ENCODE results near the gene FAM162A.

The FAM162A gene, protein sequence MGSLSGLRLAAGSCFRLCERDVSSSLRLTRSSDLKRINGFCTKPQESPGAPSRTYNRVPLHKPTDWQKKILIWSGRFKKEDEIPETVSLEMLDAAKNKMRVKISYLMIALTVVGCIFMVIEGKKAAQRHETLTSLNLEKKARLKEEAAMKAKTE

DNA sequence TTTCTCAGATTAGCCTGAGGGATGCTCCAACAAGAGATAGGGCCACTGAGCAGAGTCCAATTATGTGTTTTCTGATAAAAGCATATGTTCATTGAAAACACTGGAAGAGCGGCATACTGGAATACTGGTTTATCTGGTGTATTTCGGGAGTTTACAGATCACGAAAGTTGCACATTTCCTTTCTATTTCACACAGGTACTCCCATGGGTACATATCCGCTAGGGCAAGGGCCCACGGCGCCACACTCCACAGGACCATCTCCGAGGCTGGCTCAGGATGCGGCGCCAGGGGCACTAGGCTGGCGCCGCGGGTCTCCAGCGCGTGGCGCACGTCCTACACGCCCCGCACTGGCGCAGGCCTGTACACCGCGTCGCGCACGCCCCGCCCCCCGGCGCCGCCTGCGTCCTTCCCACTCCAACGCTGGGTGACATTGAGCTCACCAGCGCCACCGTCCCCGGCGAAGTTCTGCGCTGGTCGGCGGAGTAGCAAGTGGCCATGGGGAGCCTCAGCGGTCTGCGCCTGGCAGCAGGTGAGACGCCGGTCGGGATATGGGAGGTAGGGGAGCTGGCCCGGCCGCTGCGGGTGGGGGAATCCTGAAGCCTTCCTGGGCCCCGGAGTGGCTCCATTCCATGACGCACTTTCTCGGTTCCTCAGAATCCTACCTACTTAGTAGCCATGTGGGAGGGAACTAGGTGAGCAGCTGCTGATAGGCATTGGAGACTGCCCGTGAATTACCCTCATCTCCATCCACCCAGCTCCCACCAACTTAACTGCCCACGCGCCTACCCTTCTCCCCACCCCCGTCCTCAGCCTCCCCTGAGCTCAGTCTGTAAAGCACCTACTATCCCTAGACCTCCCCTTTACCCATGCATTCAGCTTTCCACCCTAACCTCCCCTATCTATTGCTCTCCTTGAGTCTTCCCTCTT is at the start of gene FAM162A:
TSS of gene FAM162A (plus strand) at position 412 of the 927 bp plus-strand sequence. CDS start at position 496, 84 bp downstream.
- DNase-seq (ENCODE audit: low spot score), result peak; percentile 94

DNA sequence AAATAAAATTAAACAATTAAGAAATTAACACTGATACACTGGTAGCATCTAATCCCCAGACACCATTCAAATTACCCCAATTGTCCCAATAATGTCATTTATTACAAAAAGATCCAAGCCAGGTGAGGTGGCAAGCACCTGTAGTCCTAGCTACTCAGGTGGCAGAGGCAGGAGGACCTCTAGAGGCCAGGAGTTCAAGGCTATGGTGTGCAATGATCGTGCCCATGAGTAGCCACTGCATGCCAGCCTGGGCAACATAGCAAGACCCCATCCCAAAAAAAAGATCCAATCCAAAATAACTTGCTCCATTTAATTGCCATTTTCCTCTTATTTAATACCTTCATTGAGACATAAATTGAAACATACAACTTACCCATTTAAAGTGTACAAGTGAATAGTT is 41.2 kb upstream of the FAM162A start:
- DNase-seq (ENCODE audit: low spot score), result no peak

DNA sequence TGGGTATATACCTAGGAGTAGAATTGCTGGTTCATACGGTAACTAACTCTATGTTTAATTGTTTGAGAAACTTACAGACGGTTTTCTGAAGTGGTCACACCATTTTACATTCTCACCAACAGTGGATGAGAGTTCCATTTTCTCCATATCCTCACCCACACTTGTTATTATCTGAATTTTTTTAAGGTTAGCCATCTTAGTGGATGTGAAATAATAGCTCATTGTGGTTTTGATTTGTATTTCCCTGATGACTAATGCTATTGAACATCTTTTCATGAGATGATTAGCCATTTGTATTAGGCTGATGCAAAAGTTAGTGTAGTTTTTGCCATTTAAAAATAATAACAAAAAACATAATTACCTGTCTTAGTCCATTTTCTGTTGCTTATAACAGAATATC is 40.3 kb upstream of the FAM162A start:
- DNase-seq (ENCODE audit: low spot score), result no peak

DNA sequence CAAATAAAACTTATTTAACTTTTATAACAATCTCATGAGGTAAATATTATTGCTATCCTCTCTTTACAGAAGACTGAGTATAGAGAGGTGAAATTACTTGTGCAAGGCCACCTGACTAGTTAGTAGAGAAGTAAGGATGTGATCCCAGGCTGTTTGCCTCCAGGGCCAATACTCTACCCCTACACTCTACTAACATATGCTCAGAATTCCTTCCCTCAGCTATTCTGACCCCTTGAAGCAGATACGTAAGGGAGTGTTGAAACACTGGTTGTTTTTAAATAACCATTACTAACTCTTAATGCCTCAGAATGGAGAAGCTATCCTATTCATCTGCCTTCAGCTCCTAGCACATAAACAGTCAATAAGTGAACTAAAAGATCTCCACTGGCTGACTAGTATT is 34.8 kb upstream of the FAM162A start:
- no peak for DNase-seq (ENCODE audit: low spot score)

DNA sequence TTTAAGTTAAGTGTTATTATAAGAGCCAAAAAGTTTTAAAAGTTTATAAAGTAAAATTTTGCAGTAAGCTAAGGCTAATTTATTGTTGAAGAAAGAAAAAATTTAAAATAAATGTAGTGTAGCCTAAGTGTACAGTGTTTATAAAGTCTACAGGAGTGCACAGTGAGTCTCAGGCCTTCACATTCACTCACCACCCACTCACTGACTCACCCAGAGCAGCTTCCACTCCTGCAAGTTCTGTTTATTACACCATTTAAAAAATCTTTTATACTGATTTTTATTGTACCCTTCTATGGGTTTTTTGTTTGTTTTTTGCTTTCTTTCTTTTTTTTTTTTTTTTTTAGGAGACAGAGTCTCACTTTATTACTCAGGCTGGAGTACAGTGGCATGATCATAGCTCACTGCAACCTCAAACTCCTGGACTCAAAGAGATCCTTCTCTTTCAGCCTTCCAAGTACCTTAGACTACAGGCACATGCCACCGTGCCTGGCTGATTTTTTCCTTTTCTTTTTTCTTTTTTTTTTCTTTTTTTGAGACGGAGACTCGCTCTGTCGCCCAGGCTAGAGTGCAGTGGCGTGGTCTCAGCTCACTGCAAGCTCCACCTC is 33.1 kb upstream of the FAM162A start:
- no peak for DNase-seq (ENCODE audit: low spot score)

DNA sequence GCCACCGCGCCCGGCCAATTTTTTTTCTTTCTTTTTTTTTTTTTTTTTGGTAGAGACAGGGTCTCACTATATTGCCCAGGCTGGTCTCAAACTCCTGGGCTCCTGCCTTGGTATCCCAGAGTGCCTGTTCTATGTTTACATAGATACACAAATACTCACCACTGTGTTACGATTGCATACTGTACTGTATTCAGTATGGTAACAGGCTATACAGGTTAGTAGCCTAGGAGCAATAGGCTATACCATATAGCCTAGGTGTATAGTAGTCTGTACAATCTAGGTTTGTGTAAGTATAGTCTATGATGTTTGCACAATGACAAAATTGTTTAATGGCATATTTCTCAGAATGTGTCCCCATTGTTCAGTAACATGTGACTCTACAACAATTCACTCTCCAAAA is 32.4 kb upstream of the FAM162A start:
- DNase-seq (ENCODE audit: low spot score), result no peak

DNA sequence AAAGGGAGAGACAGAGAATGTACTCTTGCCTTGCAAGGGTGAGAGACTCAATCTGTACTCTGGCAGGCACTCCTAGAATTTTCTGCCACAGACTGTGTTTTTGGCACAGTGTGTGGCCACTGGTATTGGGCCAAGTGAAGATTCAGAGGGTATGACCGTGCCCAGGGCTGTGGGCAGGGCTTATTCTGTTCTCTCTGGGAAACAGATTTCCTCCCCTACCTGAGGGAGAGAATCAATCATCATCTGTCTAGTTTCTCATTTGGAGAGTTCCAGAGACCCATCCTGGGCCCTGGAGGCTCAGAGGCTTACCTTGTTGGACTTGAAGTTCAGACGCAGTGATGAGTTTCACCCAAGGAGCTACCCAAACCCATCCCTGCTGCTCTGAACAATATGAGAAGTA is 30.8 kb upstream of the FAM162A start:
- no peak for DNase-seq (ENCODE audit: low spot score)

DNA sequence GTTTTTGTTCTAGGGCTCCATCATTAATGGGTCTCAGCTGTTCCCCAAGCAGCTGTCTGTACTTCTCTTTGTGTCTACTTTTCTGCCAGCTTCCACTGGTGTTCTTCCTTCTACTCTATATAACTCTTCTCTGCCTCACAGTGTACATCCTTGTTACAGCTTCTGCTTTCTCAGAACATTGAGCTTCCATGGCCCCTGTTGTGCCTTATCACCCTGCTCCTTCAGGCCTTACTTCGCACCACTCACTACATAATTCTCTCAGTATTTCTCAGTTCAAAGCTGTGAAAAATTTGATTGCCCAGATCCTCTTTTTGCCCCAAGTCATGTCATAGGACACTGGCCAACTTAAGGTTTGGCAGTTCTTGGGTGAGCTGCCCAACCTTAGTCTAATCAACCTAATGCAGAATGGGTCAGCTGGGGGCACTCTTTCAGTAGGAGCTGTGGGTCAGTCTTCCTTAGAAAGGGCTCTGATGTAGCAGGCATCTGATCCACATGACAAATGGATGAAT is 30.0 kb upstream of the FAM162A start:
- DNase-seq (ENCODE audit: low spot score), result no peak

DNA sequence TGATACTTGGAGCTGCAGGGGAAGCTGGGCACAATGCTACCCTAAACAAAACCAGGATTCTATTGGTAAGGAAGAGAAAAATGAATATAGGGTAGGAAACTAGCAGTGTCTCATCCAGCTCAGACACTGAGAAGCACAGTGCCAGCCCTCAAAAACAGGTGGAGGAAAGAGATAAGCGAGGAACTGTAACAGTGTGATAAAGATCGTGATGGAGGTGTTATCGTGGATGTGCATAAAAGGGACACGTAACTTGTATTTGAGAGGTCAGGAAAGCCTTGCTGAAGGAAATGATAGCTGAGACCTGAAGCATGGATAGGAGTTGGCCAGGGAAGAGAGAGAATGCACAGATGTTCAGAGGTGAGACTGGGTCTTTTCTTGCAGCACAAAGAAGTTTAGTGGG is 28.4 kb upstream of the FAM162A start:
- DNase-seq (ENCODE audit: low spot score), result no peak

DNA sequence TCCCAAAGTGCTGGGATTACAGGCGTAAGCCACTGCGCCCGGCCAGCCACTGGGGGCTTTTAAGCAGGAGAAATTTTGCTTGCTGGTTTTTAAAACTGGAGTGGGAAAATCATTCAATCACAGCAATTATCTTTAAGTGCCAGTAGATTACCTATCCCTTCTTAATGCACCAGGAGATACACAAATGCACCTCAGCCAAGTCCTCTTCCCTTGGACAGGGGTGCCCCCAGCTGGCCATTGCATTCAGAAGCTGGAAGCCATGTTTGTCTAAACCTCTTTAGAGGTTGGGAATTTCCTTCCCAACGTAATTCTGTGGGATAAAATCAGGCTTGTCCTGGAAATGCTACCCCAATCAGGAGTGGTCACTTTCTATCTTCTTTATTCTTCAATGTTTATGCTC is 27.6 kb upstream of the FAM162A start:
- peak; percentile 46 for DNase-seq (ENCODE audit: low spot score)

DNA sequence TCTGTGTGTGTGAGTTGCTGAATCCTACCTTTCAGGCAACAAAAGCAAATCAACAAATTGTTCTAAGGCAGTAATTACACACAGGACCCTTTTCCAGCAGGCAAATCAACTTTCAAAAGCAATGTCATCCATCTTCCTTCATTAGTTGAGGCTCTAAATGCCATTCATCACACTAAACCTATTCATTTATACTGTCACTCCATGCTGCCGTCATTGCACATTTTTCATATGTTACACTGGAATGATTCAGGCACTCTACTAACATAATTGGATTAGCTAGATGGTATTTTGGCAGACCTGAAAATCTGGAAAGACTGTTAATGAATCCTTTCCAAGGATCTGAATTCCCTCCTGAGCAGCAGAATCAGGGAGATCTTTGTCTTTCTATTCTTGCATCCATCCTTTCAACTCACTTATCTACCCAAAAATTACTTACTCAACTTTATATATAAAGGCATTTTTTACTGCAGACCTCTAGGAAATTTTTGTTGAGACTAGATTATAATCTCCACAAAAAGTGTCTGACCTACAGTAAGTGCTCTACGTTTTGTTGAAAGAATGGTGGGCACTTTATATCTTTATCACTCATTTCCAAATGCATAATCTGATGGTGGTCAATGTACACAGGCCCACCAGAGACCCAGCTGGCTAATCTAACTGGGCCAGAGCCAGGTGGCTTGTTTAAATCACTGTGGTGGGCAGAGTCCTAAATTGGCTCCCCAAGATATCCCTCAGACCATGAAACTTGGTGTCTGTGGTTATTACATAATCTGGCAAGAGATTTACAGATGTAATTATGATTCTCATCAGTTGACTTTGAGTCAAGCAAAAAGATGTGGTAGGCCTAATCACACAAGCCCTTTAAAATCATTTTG is 25.9 kb upstream of the FAM162A start:
- DNase-seq (ENCODE audit: low spot score), result no peak

DNA sequence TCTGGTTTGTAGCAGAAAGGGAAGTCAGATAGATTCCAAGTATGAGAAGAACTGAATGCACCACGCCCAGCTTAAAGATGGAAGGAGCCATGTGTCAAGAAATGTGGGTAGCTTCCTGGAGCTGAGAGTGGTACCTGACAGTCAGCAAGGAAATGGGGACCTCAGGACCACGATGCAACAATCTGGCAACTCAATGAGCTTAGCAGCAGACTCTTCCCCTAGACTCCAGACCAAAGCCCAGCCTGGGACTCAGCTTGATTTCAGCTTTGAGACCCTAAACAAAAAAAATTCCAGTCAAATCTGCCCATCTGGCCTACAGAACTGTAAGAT is 25.3 kb upstream of the FAM162A start:
- no peak for DNase-seq (ENCODE audit: low spot score)

DNA sequence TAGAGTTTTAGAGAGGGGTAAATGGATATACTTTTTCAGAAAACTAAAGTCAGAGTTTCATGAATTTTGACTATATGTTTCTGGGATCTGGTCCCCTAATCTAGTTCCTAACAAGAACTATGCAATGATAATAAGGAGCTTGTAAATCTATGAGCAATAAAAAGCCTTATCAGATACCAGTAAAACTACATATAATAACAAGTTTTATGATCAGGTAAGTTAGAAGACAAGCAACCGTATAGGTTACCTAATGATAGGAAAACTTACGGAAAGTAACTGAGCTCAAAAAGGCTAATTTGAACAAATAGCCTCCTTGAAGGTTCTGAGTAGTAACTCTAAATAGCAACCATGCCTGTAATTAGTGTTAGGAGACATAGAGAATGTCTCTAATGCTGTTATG is 22.0 kb upstream of the FAM162A start:
- DNase-seq (ENCODE audit: low spot score), result no peak

DNA sequence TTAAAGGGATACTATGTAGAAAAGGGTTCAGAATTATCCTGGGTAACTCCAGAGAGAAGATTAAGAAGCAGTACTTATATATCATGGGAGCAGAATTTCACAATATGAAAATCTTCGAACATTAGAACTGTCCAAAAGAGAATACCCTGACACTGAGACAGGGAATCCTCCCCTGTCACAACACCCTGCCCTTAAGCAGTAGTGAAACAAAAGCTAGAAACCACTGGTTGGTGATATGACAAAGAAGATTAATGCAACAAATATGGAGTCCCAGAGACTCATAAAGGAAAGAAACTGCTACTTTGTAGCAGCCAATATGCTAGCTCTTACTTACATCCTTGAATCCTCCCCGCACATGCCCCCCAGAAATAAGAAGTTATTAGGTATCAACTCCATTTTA is 19.5 kb upstream of the FAM162A start:
- DNase-seq (ENCODE audit: low spot score), result no peak

DNA sequence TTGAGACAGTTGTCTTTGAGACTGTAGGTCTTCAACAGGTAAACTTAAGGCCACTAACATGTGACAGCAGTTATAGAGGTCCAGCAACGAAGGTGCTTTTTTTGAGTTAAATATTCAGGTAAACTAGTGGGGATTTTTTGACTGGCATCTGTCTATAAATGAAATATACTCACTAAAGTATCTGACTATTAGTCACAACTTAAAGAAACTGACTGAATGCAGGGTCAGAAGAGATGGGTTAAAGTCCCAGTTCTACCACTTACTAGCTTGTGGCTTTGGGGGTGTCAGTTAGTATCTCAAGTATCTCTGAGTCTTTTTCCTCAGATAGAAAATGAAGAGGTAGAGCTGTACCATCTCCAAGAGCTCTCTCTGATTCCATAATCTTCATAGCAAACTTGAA is 18.9 kb upstream of the FAM162A start:
- DNase-seq (ENCODE audit: low spot score), result no peak

DNA sequence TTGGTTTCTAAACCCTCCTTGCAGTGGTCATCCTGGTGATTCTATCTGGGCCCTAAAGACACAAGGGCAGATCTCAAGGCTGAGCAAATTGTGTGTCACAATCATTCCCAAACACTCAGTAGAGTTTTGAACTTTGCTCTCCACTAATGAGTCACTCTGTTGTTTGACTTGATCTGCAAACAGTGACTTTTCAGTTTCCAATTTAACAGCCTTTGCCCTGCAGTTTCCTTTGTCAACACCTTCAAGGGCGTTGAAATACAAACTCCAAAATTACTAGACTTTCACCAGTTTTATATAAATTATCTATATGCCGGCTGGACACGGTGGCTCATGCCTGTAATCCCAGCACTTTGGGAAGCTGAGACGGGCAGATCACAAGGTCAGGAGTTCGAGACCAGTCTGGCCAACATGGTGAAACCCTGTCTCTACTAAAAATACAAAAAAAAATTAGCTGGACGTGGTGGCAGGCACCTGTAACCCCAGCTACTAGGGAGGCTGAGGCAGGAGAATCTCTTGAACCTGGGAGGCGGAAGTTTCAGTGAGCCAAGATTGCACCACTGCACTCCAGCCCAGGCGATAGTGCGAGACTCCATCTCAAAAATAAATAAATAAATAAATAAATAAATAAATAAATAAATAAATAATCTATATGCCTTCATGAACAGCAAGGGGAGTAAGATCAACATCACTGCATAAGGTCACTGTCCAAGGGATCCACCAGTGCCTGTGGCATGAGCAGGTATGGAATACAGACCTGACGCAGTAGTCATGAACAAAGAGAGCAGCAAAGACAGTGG is 18.2 kb upstream of the FAM162A start:
- peak; percentile 32 for DNase-seq (ENCODE audit: low spot score)

DNA sequence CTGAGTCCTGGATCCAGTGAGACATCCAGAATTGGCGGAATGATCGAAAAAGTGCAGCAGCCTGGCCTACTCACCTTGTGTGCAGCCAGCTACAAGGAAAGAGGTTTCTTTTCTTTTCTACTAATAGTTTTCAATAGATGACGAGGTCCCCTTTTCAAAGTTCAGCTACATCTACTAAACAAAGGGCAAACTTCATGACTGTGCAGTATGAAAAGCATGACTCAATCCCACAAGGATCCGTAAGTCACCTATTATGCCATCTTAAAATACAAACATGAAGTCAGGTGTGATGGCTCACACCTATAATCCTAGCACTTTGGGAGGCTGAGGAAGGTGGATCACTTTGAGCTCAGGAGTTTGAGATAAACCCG is 17.6 kb upstream of the FAM162A start:
- DNase-seq (ENCODE audit: low spot score), result no peak

DNA sequence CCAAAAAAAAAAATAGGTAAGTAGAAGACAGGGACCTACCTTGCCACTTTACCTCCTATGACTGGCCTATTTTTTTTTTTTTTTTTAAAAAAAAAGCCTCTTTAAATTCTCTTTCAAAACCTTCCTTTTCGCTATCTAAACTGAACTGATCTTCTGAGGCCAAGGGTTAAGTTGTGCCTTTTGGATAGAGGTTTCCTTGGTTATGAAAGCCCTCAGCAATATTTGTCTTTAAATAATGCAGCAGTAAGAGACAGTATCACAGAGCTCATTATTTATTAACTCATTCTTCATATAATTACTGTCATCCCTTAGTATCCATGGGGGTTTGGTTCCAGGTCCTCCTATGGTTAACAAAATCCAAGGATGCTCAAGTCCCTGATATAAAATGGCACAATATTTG is 9.9 kb upstream of the FAM162A start:
- no peak for DNase-seq (ENCODE audit: low spot score)

DNA sequence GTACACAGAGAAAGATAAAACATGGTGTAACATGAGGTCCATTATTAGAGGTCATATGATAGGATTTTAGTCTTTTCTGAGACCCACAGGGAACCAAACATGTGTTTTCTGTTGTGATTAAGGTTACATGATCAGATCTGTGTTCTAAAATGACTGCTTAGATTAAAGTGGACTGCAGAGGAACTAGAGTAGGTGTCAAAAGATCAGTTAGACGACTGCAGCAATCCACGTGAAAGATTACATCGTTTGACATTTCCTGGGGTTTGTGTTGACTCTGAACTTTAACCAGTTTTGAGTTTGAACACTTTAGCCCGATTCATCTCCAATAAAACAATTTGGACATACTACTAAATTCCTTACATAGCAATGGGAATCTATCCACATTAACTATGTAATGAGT is 6.0 kb upstream of the FAM162A start:
- no peak for DNase-seq (ENCODE audit: low spot score)

DNA sequence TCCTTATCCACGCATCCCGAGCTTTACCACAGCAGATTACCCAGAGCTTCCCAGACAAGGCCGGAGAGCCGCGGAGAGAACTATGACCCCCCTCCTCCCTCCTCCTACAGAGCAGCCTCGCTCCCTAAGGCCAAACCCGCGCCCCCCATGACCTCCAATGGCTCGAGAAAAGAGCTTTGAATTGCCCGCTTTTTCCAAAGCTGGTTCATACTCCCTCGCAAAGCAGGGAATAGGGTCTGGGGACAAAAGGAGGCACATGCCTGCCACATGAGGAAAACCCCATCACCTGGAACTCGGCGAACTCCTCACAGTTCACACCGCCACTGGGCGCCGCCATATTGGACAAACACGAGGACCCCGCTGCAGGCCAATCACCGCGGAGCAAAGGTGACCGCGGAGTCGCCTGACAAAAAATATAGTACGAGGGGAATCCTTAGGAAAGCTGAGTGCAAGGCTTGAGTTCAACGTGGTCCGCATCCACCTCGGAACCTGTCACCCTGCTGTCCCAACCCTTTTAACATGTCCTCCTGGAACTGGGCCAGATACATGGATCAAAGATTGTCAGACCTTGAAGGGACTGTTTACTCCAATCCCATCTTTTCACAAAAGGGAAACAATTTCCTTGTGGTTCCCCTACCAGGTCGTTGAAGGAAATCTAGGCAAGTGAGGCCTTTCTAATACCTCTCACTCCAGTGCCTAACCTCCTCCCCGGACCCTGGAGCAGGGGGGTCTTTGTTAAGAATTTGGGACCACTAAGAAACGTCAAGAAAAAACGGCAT is 905 bp upstream of the FAM162A start, which contains the start of gene MIX23:
TSS of gene MIX23 (minus strand) at position 344 of the 779 bp plus-strand sequence. CDS start at position 337, 7 bp downstream.
- peak; percentile 90 for DNase-seq (ENCODE audit: low spot score)

DNA sequence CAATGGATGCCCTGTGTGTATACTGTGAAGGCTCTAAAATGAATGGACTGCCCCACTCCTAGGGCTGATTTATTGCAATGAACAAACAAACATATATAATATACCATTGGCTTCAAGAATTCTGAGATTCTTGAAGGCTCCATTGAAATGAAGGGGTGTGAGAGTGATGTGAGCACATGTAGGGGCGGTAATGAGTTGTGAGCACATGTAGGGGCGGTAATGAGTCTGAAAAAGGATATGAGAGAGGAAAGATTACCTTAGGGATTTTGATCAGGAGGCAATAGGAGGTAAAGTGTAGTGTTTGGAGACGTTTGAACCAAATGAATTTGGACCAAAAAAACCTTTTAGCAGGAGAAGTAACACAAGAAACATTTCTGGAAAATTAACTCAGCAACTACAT is 3.7 kb downstream of the FAM162A start:
- DNase-seq (ENCODE audit: low spot score), result no peak

Measured in SW480 (cell line).